ENCODE results near the gene TMEM18.

Gene TMEM18

GRCh38 chr2:636641-637405, 40.4 kb downstream of the TMEM18 start:
- in situ Hi-C loops (cut with MboI; ENCODE audit: low sequenced_read_pairs) = no loop called here

- in situ Hi-C loops (cut with MboI; ENCODE audit: low sequenced_read_pairs) = no loop called here
Observed at GRCh38 chr2:635687-636621, 41.3 kb downstream of the TMEM18 start.

- in situ Hi-C loops (cut with MboI; ENCODE audit: low sequenced_read_pairs) = no loop called here
Observed at GRCh38 chr2:634636-635388, 42.4 kb downstream of the TMEM18 start.

GRCh38 chr2:634041-634440, 43.2 kb downstream of the TMEM18 start:
- in situ Hi-C loops (cut with MboI; ENCODE audit: low sequenced_read_pairs) = no loop called here

GRCh38 chr2:633371-633770, 43.8 kb downstream of the TMEM18 start:
- in situ Hi-C loops (cut with MboI; ENCODE audit: low sequenced_read_pairs) = no loop called here

GRCh38 chr2:632471-632870, 44.7 kb downstream of the TMEM18 start:
- in situ Hi-C loops (cut with MboI; ENCODE audit: low sequenced_read_pairs) = no loop called here

GRCh38 chr2:631741-632140, 45.5 kb downstream of the TMEM18 start:
- in situ Hi-C loops (cut with MboI; ENCODE audit: low sequenced_read_pairs) = no loop called here

GRCh38 chr2:630451-631320, 46.5 kb downstream of the TMEM18 start:
- in situ Hi-C loops (cut with MboI; ENCODE audit: low sequenced_read_pairs) = no loop called here

- in situ Hi-C loops (cut with MboI; ENCODE audit: low sequenced_read_pairs) = no loop called here
Observed at GRCh38 chr2:629961-630360, 47.2 kb downstream of the TMEM18 start.

GRCh38 chr2:628651-629050, 48.6 kb downstream of the TMEM18 start:
- in situ Hi-C loops (cut with MboI; ENCODE audit: low sequenced_read_pairs) = no loop called here

- in situ Hi-C loops (cut with MboI; ENCODE audit: low sequenced_read_pairs) = no loop called here
Observed at GRCh38 chr2:627926-628560, 49.2 kb downstream of the TMEM18 start.

- in situ Hi-C loops (cut with MboI; ENCODE audit: low sequenced_read_pairs) = no loop called here
Observed at GRCh38 chr2:627340-627709, 49.9 kb downstream of the TMEM18 start.

- in situ Hi-C loops (cut with MboI; ENCODE audit: low sequenced_read_pairs) = no loop called here
Observed at GRCh38 chr2:626491-627339, 50.5 kb downstream of the TMEM18 start.

- in situ Hi-C loops (cut with MboI; ENCODE audit: low sequenced_read_pairs) = no loop called here
Observed at GRCh38 chr2:625415-626333, 51.5 kb downstream of the TMEM18 start.

- in situ Hi-C loops (cut with MboI; ENCODE audit: low sequenced_read_pairs) = no loop called here
Observed at GRCh38 chr2:624551-625347, 52.5 kb downstream of the TMEM18 start.

- in situ Hi-C loops (cut with MboI; ENCODE audit: low sequenced_read_pairs) = no loop called here
Observed at GRCh38 chr2:624096-624495, 53.1 kb downstream of the TMEM18 start.
